ENCODE data around the gene ELMOD3. TPM values are rescaled to one million over a fixed set of nuclear protein-coding genes. Genes with fewer than 3 reads are reported as not detected.

ELMOD3 gene
- total RNA-seq, 4 donors from 2014 or later, result 8.2 to 16.6 (median 13.7) TPM

GRCh38 chr2:85398426-85399182 is 44.0 kb downstream of the ELMOD3 start:
- no peak for TF ChIP-seq CTCF (IDR thresholded peaks at IDR 0.05)
- TF ChIP-seq POLR2A (IDR thresholded peaks at IDR 0.05), result no peak
- intact Hi-C loops (cut with DNase I), result no loop called here
- no peak for DNase-seq
- Histone ChIP-seq H3K4me3 (no peak overlapping the region), H3K4me1 (peaks cover 11 to 53% (median 17%) of the 10 kb centered on the region in 3 donors), H3K27ac (peak overlapping the region; percentile 33 to 89 (median 84)), H3K9me3 (no peaks in the 10 kb centered on the region), H3K27me3 (no peaks in the 10 kb centered on the region), H3K36me3 (peaks cover 12 to 77% (median 19%) of the 10 kb centered on the region in 3 donors)
- WGBS, 2 donors, result 78 to 92% methylated on average over 5 of the region's 8 CpGs

GRCh38 chr2:85399183-85399455 is 44.5 kb downstream of the ELMOD3 start:
- Histone ChIP-seq H3K27ac (no peak overlapping the region), H3K36me3 (peaks cover 12 to 72% (median 14%) of the 10 kb centered on the region in 3 donors), H3K27me3 (no peaks in the 10 kb centered on the region), H3K4me3 (no peak overlapping the region), H3K9me3 (no peaks in the 10 kb centered on the region), H3K4me1 (peaks cover 11 to 48% (median 17%) of the 10 kb centered on the region in 3 donors)
- DNase-seq, result no peak
- 91 to 94% methylated on average over 2 to 4 of the region's 8 CpGs for WGBS, 2 donors
- intact Hi-C loops (cut with DNase I), result no loop called here
- TF ChIP-seq CTCF (IDR thresholded peaks at IDR 0.05) (no peak), POLR2A (IDR thresholded peaks at IDR 0.05) (no peak)

- TF ChIP-seq POLR2A (IDR thresholded peaks at IDR 0.05), result no peak
- TF ChIP-seq CTCF (IDR thresholded peaks at IDR 0.05), result no peak
- H3K27me3 ChIP-seq, result no peaks in the 10 kb centered on the region
- 87 to 95% methylated on average over 8 of the region's 8 CpGs for WGBS, 2 donors
- intact Hi-C loops (cut with DNase I), result no loop called here
- no peak overlapping the region for H3K27ac ChIP-seq
- no peaks in the 10 kb centered on the region for H3K9me3 ChIP-seq
- H3K4me1 ChIP-seq, result peaks cover 11 to 39% (median 17%) of the 10 kb centered on the region in 3 donors
- DNase-seq, result no peak
- H3K36me3 ChIP-seq, result peaks cover 9 to 63% (median 14%) of the 10 kb centered on the region in 3 donors
- no peak overlapping the region for H3K4me3 ChIP-seq
Observed at GRCh38 chr2:85400023-85400422, 45.5 kb downstream of the ELMOD3 start.

- H3K4me3 ChIP-seq, result no peak overlapping the region
- no peaks in the 10 kb centered on the region for H3K27me3 ChIP-seq
- no peak overlapping the region for H3K27ac ChIP-seq
- no peaks in the 10 kb centered on the region for H3K9me3 ChIP-seq
- 66 to 75% methylated on average over 7 to 8 of the region's 14 CpGs for WGBS, 2 donors
- peaks cover 6 to 55% (median 14%) of the 10 kb centered on the region in 3 donors for H3K36me3 ChIP-seq
- TF ChIP-seq CTCF (IDR thresholded peaks at IDR 0.05) (no peak), POLR2A (IDR thresholded peaks at IDR 0.05) (no peak)
- intact Hi-C loops (cut with DNase I), result no loop called here
- peaks cover 11 to 31% (median 17%) of the 10 kb centered on the region in 3 donors for H3K4me1 ChIP-seq
- DNase-seq, result no peak
Observed at GRCh38 chr2:85400541-85401463, 46.2 kb downstream of the ELMOD3 start.

GRCh38 chr2:85401464-85401805 is 46.9 kb downstream of the ELMOD3 start:
- H3K9me3 ChIP-seq, result no peaks in the 10 kb centered on the region
- no peak for DNase-seq
- TF ChIP-seq POLR2A (IDR thresholded peaks at IDR 0.05) (no peak), CTCF (IDR thresholded peaks at IDR 0.05) (no peak)
- H3K4me3 ChIP-seq, result no peak overlapping the region
- H3K27ac ChIP-seq, result no peak overlapping the region
- 94% methylated on average over 7 of the region's 7 CpGs; no CpG with 5 or more reads in 1 of the 2 donors for WGBS, 2 donors
- intact Hi-C loops (cut with DNase I), result no loop called here
- H3K36me3 ChIP-seq, result peaks cover 6 to 53% (median 14%) of the 10 kb centered on the region in 3 donors
- peaks cover 11 to 25% (median 15%) of the 10 kb centered on the region in 3 donors for H3K4me1 ChIP-seq
- H3K27me3 ChIP-seq, result no peaks in the 10 kb centered on the region

Measured in esophagus squamous epithelium (tissue), 5 donors.